Suprapubic skin (tissue), 4 donors: ENCODE measurements around the gene OR5J2. TPM values are rescaled to one million over a fixed set of nuclear protein-coding genes. Genes with fewer than 3 reads are reported as not detected.
"Not testable (repeated sequence)": the region's sequence is repeated elsewhere in the genome, so short reads cannot be mapped to it uniquely, and the experiment has no call there.

ENCODE experiments used
- DNase-seq, 2 donors: peaks; one replicate each; pipeline ENCODE4 v3.0.0-alpha.2; 2019; ENCODE audit warnings: low spot score in 2 of 2
- H3K27ac ChIP-seq: fragments of 200-600 bp; sonication (generic); one replicate; pipeline ENCODE4 v1.5.1; 2019
- H3K27me3 ChIP-seq: fragments of 200-600 bp; sonication (generic); one replicate; pipeline ENCODE4 v1.5.1; 2019
- H3K36me3 ChIP-seq: fragments of 200-600 bp; sonication (generic); one replicate; pipeline ENCODE4 v1.5.1; 2019
- H3K4me1 ChIP-seq: fragments of 200-600 bp; sonication (generic); one replicate; pipeline ENCODE4 v1.5.1; 2019
- H3K4me3 ChIP-seq: fragments of 200-600 bp; sonication (generic); one replicate; pipeline ENCODE4 v1.5.1; 2019; ENCODE audit warnings: mild to moderate bottlenecking
- H3K9me3 ChIP-seq: fragments of 200-600 bp; sonication (generic); one replicate; pipeline ENCODE4 v1.5.1; 2019
- CTCF ChIP-seq, 2 donors: fragments of 200-600 bp in 1 of 2; fragments of 450-650 bp in 1 of 2; sonication (generic) in 1 of 2; IDR thresholded peaks; one replicate each; pipeline ENCODE4 v1.5.1; 2016 to 2019; ENCODE audit warnings: antibody characterized with exemption in 2 of 2, mild to moderate bottlenecking in 1 of 2, moderate library complexity in 1 of 2
- EP300 ChIP-seq: sonication (generic); formaldehyde crosslinking; IDR thresholded peaks from one replicate; pipeline ENCODE4 v1.6.1; 2017; ENCODE audit warnings: antibody characterized with exemption
- POLR2A ChIP-seq, 2 donors: fragments of 450-650 bp; IDR thresholded peaks; one replicate each; pipeline ENCODE4 v1.6.1; 2017; ENCODE audit warnings: antibody characterized with exemption in 2 of 2, mild to moderate bottlenecking in 2 of 2, moderate library complexity in 2 of 2
- POLR2AphosphoS5 ChIP-seq, 3 donors: sonication (generic); formaldehyde crosslinking; IDR thresholded peaks; one replicate each; pipeline ENCODE4 v1.6.1; 2017; ENCODE audit warnings: antibody characterized with exemption in 3 of 3
- WGBS: methylation state at CpG from one replicate; pipeline ENCODE4 v1.1.5; 2018; 5-methylcytosine and 5-hydroxymethylcytosine counted together
- total RNA-seq, 4 donors: library from RNA; depleted of rRNA; stranded (reverse); fragments of >200 nt; gene quantifications; one replicate each; pipeline ENCODE4 v1.1.0, GENCODE V29; 2016

The OR5J2 gene
- total RNA-seq, 4 donors from 2014 or later = not detected

- Histone ChIP-seq H3K36me3 (no peaks in the 10 kb centered on the region), H3K9me3 (no peaks in the 10 kb centered on the region), H3K27me3 (no peaks in the 10 kb centered on the region), H3K4me1 (no peaks in the 10 kb centered on the region), H3K4me3 (no peak overlapping the region), H3K27ac (no peak overlapping the region)
- no peak for DNase-seq
- TF ChIP-seq EP300 (no peak), POLR2AphosphoS5 (IDR thresholded peaks at IDR 0.05) (no peak), CTCF (IDR thresholded peaks at IDR 0.05) (no peak), POLR2A (IDR thresholded peaks at IDR 0.05) (no peak)
- 67% methylated on average over 2 of the region's 2 CpGs for WGBS
These were observed 20.9 kb downstream of the OR5J2 start for GRCh38 chr11:56197367-56197766.

- no peak overlapping the region for H3K27ac ChIP-seq
- H3K9me3 ChIP-seq = no peaks in the 10 kb centered on the region
- H3K36me3 ChIP-seq = no peaks in the 10 kb centered on the region
- WGBS = 55% methylated on average over 1 of the region's 1 CpG
- H3K27me3 ChIP-seq = no peaks in the 10 kb centered on the region
- H3K4me3 ChIP-seq = no peak overlapping the region
- no peak for DNase-seq
- H3K4me1 ChIP-seq = no peaks in the 10 kb centered on the region
- TF ChIP-seq EP300 (no peak), POLR2AphosphoS5 (IDR thresholded peaks at IDR 0.05) (no peak), CTCF (IDR thresholded peaks at IDR 0.05) (no peak), POLR2A (IDR thresholded peaks at IDR 0.05) (no peak)
These were observed 31.4 kb downstream of the OR5J2 start for GRCh38 chr11:56207790-56208189.

GRCh38 chr11:56214537-56214936, 38.1 kb downstream of the OR5J2 start:
- DNase-seq = no peak
- Histone ChIP-seq H3K9me3 (peaks cover 10% of the 10 kb centered on the region), H3K36me3 (no peaks in the 10 kb centered on the region), H3K27ac (no peak overlapping the region), H3K4me3 (no peak overlapping the region), H3K4me1 (no peaks in the 10 kb centered on the region), H3K27me3 (no peaks in the 10 kb centered on the region)
- WGBS = 36% methylated on average over 2 of the region's 2 CpGs
- no peak for TF ChIP-seq POLR2A (IDR thresholded peaks at IDR 0.05)
- no peak for TF ChIP-seq EP300
- TF ChIP-seq CTCF (IDR thresholded peaks at IDR 0.05) = no peak

GRCh38 chr11:56219735-56220134, 43.3 kb downstream of the OR5J2 start:
- not testable (repeated sequence) for H3K36me3 ChIP-seq, H3K4me1 ChIP-seq
- 73% methylated on average over 5 of the region's 5 CpGs for WGBS

More at GRCh38 chr11:56219735-56220134, 43.3 kb downstream of the OR5J2 start:
- not testable (repeated sequence) for H3K4me3 ChIP-seq, H3K27ac ChIP-seq, DNase-seq, H3K27me3 ChIP-seq
- peaks cover 10% of the 10 kb centered on the region for H3K9me3 ChIP-seq

Other genes with a start within 250 kb of the OR5J2 start
- not detected for gene OR5I1, start 240.2 kb upstream of the OR5J2 start, total RNA-seq
- gene OR10AG1, start 206.7 kb upstream of the OR5J2 start, total RNA-seq = not detected
- gene OR5F1, start 182.0 kb upstream of the OR5J2 start, total RNA-seq = not detected
- not detected for gene OR5AS1, start 149.0 kb upstream of the OR5J2 start, total RNA-seq
- gene OR8I2, start 83.3 kb upstream of the OR5J2 start, total RNA-seq = not detected
- gene OR8H2, start 72.9 kb upstream of the OR5J2 start, total RNA-seq = not detected
- gene OR8H3, start 54.2 kb upstream of the OR5J2 start, total RNA-seq = not detected
- gene OR8J3, start 36.4 kb upstream of the OR5J2 start, total RNA-seq = not detected
- gene OR8K5, start 16.3 kb upstream of the OR5J2 start, total RNA-seq = not detected
- gene OR5T2, start 57.6 kb downstream of the OR5J2 start, total RNA-seq = not detected
- gene OR5T3, start 75.6 kb downstream of the OR5J2 start, total RNA-seq = not detected
- not detected for gene OR5T1, start 97.5 kb downstream of the OR5J2 start, total RNA-seq
- not detected for gene OR8H1, start 115.6 kb downstream of the OR5J2 start, total RNA-seq
- not detected for gene OR8K3, start 138.5 kb downstream of the OR5J2 start, total RNA-seq
- not detected for gene OR8K1, start 169.4 kb downstream of the OR5J2 start, total RNA-seq
- not detected for gene OR8J1, start 177.7 kb downstream of the OR5J2 start, total RNA-seq
- gene OR8U1, start 199.0 kb downstream of the OR5J2 start, total RNA-seq = not detected
- not detected for gene OR5AL1, start 236.1 kb downstream of the OR5J2 start, total RNA-seq